Mammary epithelial cell (primary cell): ENCODE measurements around the gene CMTM3.

Source experiments
- CTCF ChIP-seq, 2 donors: IDR thresholded peaks in 1 of 2; conservative IDR thresholded peaks in 1 of 2; 2 replicates each; pipeline ENCODE4 v1.5.1; 2011 to 2012; ENCODE audit warnings: inconsistent platforms in 2 of 2, low read length in 2 of 2, mild to moderate bottlenecking in 2 of 2, control low read depth in 1 of 2, low read depth in 1 of 2; ENCODE audit not compliant: insufficient read depth in 1 of 2; ENCODE audit errors: extremely low read depth in 1 of 2
- EZH2 ChIP-seq: IDR thresholded peaks from 2 replicates; pipeline ENCODE4 v1.6.1; 2012; ENCODE audit warnings: low read length, inconsistent platforms, borderline replicate concordance

GRCh38 chr16:66599726-66600125 is 4.8 kb upstream of the CMTM3 start:
- TF ChIP-seq CTCF (conservative IDR thresholded peaks at IDR 0.05 in 1 of 2, IDR thresholded peaks at IDR 0.05 in 1 of 2; ENCODE audit: extremely low read depth in 1 of 2, insufficient read depth in 1 of 2, low read depth in 1 of 2, low read length in 2 of 2) (no peak), EZH2 (no peak)
